Ishikawa (cell line): ENCODE measurements around the gene KCNMB1.

ENCODE experiments used
- CEBPB ChIP-seq: IDR thresholded peaks from 2 replicates; pipeline ENCODE4 v1.6.1; 2012
- CREB1 ChIP-seq: IDR thresholded peaks from 2 replicates; pipeline ENCODE4 v1.6.1; 2012; ENCODE audit warnings: low read depth
- EGR1 ChIP-seq: IDR thresholded peaks from 2 replicates; pipeline ENCODE4 v1.6.1; 2012
- EP300 ChIP-seq: IDR thresholded peaks from 2 replicates; pipeline ENCODE4 v1.6.1; 2012; ENCODE audit warnings: borderline replicate concordance
- FOXM1 ChIP-seq: IDR thresholded peaks from 2 replicates; pipeline ENCODE4 v1.6.1; 2012; ENCODE audit warnings: low read depth, borderline replicate concordance
- NFIC ChIP-seq: IDR thresholded peaks from 2 replicates; pipeline ENCODE4 v1.6.1; 2012
- RAD21 ChIP-seq: IDR thresholded peaks from 2 replicates; pipeline ENCODE4 v1.6.1; 2012; ENCODE audit warnings: low read depth
- TAF1 ChIP-seq: IDR thresholded peaks from 2 replicates; pipeline ENCODE4 v1.6.1; 2012; ENCODE audit warnings: low read depth, mild to moderate bottlenecking
- TCF12 ChIP-seq: IDR thresholded peaks from 2 replicates; pipeline ENCODE4 v1.6.1; 2012; ENCODE audit warnings: low read depth
- TEAD4 ChIP-seq: IDR thresholded peaks from 2 replicates; pipeline ENCODE4 v1.6.1; 2012
- YY1 ChIP-seq: IDR thresholded peaks from 2 replicates; pipeline ENCODE4 v1.6.1; 2012; ENCODE audit warnings: low read depth
- ZBTB7A ChIP-seq: IDR thresholded peaks from 2 replicates; pipeline ENCODE4 v1.6.1; 2012; ENCODE audit warnings: low read depth
- TF ChIP-seq, protein P1 (sequence below): IDR thresholded peaks from 2 replicates; pipeline ENCODE4 v1.6.1; 2012; ENCODE audit warnings: low read depth, mild to moderate bottlenecking
- TF ChIP-seq, protein P2 (sequence below): IDR thresholded peaks from 2 replicates; pipeline ENCODE4 v1.6.1; 2012
- TF ChIP-seq, protein P3 (sequence below): IDR thresholded peaks from 2 replicates; pipeline ENCODE4 v1.6.1; 2012

KCNMB1 gene

DNA sequence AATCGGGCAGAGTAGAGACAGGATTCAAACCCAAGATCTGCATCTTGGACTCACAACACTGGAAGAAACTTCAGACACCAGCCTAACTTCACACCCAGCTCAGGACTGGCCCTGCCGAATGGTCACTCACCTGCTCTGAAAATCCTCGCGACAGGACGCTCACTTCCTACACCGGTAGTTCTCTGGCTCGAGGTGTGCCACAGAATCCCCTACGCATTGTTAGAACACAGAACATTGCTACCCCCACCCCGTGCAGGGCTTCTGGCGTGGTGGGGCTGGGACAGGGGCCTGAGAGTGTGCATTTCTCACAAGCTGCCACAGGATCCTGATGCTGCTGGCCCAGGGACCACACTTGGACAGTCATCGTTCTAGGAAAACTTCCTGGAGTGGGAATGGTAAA lies 12.1 kb downstream of the KCNMB1 start:
- TF ChIP-seq TAF1 = no peak
- TF ChIP-seq FOXM1 = no peak
- no peak for TF ChIP-seq ZBTB7A
- no peak for TF ChIP-seq CEBPB
- no peak for TF ChIP-seq NFIC
- TF ChIP-seq TEAD4 = no peak
- TF ChIP-seq, protein P1, sequence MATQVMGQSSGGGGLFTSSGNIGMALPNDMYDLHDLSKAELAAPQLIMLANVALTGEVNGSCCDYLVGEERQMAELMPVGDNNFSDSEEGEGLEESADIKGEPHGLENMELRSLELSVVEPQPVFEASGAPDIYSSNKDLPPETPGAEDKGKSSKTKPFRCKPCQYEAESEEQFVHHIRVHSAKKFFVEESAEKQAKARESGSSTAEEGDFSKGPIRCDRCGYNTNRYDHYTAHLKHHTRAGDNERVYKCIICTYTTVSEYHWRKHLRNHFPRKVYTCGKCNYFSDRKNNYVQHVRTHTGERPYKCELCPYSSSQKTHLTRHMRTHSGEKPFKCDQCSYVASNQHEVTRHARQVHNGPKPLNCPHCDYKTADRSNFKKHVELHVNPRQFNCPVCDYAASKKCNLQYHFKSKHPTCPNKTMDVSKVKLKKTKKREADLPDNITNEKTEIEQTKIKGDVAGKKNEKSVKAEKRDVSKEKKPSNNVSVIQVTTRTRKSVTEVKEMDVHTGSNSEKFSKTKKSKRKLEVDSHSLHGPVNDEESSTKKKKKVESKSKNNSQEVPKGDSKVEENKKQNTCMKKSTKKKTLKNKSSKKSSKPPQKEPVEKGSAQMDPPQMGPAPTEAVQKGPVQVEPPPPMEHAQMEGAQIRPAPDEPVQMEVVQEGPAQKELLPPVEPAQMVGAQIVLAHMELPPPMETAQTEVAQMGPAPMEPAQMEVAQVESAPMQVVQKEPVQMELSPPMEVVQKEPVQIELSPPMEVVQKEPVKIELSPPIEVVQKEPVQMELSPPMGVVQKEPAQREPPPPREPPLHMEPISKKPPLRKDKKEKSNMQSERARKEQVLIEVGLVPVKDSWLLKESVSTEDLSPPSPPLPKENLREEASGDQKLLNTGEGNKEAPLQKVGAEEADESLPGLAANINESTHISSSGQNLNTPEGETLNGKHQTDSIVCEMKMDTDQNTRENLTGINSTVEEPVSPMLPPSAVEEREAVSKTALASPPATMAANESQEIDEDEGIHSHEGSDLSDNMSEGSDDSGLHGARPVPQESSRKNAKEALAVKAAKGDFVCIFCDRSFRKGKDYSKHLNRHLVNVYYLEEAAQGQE = no peak
- no peak for TF ChIP-seq RAD21
- no peak for TF ChIP-seq CREB1
- TF ChIP-seq EGR1 = no peak
- TF ChIP-seq, protein P2, sequence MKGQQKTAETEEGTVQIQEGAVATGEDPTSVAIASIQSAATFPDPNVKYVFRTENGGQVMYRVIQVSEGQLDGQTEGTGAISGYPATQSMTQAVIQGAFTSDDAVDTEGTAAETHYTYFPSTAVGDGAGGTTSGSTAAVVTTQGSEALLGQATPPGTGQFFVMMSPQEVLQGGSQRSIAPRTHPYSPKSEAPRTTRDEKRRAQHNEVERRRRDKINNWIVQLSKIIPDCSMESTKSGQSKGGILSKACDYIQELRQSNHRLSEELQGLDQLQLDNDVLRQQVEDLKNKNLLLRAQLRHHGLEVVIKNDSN = no peak
- no peak for TF ChIP-seq EP300
- no peak for TF ChIP-seq YY1
- TF ChIP-seq, protein P3, sequence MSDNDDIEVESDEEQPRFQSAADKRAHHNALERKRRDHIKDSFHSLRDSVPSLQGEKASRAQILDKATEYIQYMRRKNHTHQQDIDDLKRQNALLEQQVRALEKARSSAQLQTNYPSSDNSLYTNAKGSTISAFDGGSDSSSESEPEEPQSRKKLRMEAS = no peak
- no peak for TF ChIP-seq TCF12

DNA sequence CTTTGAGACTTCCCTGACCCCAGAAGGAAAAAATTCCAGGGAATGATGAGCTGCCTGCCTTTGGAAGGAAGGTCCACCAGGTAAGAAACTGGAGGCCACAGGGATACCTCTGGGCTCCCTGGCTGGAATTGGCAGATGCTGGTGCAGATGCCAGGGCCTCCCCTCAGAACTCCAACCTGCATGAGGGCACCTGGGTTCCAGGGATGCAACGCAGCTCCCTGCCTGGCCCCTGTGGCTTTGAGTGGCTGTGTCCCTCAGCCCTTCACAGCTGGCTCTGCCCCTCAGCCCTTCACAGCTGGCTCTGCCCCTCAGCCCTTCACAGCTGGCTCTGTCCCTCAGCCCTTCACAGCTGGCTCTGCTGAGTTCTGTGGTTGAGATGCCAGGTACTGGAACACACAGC lies 13.9 kb downstream of the KCNMB1 start:
- no peak for TF ChIP-seq TCF12
- no peak for TF ChIP-seq NFIC
- no peak for TF ChIP-seq CEBPB
- TF ChIP-seq, protein P1 = no peak
- TF ChIP-seq EGR1 = no peak
- TF ChIP-seq TEAD4 = no peak
- TF ChIP-seq YY1 = no peak
- no peak for TF ChIP-seq CREB1
- no peak for TF ChIP-seq RAD21
- TF ChIP-seq FOXM1 = no peak
- TF ChIP-seq ZBTB7A = no peak
- TF ChIP-seq, protein P2 = no peak

DNA sequence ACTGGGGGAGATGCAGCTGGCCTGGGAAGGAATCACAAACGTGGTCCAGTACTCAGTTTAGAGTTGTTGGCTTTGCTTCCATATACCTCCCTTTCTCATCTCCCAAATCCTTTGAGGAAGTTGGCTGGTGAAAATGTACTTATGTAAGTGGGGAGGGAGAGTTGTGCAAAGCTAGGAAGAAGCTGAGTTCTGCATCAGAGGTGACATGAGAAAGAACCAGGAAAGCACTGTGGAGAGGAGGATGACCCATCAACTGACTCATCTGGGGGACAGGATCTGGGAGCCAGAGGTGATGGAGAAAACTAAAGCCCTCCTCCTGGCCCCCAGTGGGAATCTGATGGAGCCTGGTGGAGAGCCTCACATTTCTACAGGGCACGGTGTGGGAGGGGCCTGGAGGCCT lies 16.2 kb downstream of the KCNMB1 start:
- TF ChIP-seq EGR1 (no peak), CREB1 (no peak), YY1 (no peak), TCF12 (no peak), EP300 (no peak), CEBPB (no peak), RAD21 (no peak), TEAD4 (no peak)
- TF ChIP-seq, protein P2 = no peak
- TF ChIP-seq, protein P1 = no peak
- TF ChIP-seq, protein P3 = no peak

DNA sequence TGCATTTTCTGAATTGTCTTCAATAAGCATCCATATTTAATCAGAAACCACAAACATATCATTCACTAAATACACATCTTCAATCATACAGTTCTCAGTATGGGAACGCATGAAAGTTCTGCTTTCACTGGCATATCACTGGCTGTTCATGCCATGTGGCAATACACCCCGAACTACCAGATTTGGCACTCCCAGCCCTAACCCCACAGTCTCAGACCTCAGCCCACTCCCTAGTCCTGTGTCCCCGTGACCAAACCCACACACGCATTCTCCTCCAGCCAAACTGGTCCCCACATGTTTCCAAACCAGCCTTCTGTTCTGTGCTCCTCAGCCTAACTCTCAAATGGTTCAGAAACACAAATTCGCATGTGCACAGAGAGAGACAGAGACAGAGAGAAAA lies 20.6 kb downstream of the KCNMB1 start:
- TF ChIP-seq NFIC (no peak), ZBTB7A (no peak), RAD21 (no peak), CREB1 (no peak), FOXM1 (no peak), CEBPB (no peak), TCF12 (no peak), TEAD4 (no peak), EGR1 (no peak), YY1 (no peak), TAF1 (no peak), EP300 (no peak)
- TF ChIP-seq, protein P2 = no peak
- TF ChIP-seq, protein P1 = no peak
- TF ChIP-seq, protein P3 = no peak
